H1 (cell line): ENCODE data around the gene PHLDB3. TPM values are rescaled to one million over a fixed set of nuclear protein-coding genes. Genes with fewer than 3 reads are reported as not detected.

ENCODE experiments used
- CTCF ChIA-PET: fragments of 300-600 bp; sonication (Branson Sonifier 250); formaldehyde crosslinking; loops from one replicate; lab custom pipeline; 2021; ENCODE audit not compliant: partially characterized antibody; lab: Charles Lee
- POLR2A ChIA-PET: fragments of 300-600 bp; sonication (Branson Sonifier 250); formaldehyde crosslinking; loops from one replicate; lab custom pipeline; 2021; ENCODE audit warnings: inconsistent platforms; ENCODE audit not compliant: partially characterized antibody; lab: Charles Lee
- DNase-seq, 2 experiments: peaks; one replicate each; pipeline versions ENCODE4 v3.0.0 to v3.0.0-alpha.2; 2010 to 2022; ENCODE audit warnings: low spot score in 2 of 2, low read depth in 1 of 2, mixed read lengths in 1 of 2
- FAIRE-seq: peaks from 2 replicates; lab custom pipeline; 2011; peaks lifted over from hg19 to GRCh38; lab: Jason Lieb, UNC
- H2AFZ ChIP-seq: 2 replicates; pipeline ENCODE4 v1.8.1; 2012; ENCODE audit warnings: low read length, inconsistent platforms
- H2AK5ac ChIP-seq: 2 replicates; pipeline ENCODE4 v1.6.1; 2013; ENCODE audit warnings: low read depth, low read length
- H2BK120ac ChIP-seq: replicated peaks from 2 replicates; pipeline ENCODE3; 2013; ENCODE audit warnings: low read depth, low read length, inconsistent platforms
- H2BK12ac ChIP-seq: 2 replicates; pipeline ENCODE4 v1.6.1; 2013; ENCODE audit warnings: low read depth, low read length
- H2BK15ac ChIP-seq: 2 replicates; pipeline ENCODE4 v1.6.1; 2013; ENCODE audit warnings: low read length
- H2BK20ac ChIP-seq: 2 replicates; pipeline ENCODE4 v1.6.1; 2013; ENCODE audit warnings: low read length
- H2BK5ac ChIP-seq: 2 replicates; pipeline ENCODE4 v1.6.1; 2013; ENCODE audit warnings: low read depth, low read length
- H3K14ac ChIP-seq: 2 replicates; pipeline ENCODE4 v1.6.1; 2013; ENCODE audit warnings: inconsistent platforms; ENCODE audit not compliant: insufficient read length
- H3K18ac ChIP-seq: 2 replicates; pipeline ENCODE4 v1.6.1; 2013; ENCODE audit warnings: low read length; ENCODE audit errors: extremely low read depth
- H3K23ac ChIP-seq: 2 replicates; pipeline ENCODE4 v1.6.1; 2013; ENCODE audit warnings: inconsistent platforms; ENCODE audit not compliant: insufficient read length
- H3K23me2 ChIP-seq: 2 replicates; pipeline ENCODE4 v1.6.1; 2013; ENCODE audit warnings: low read depth, low read length
- H3K27ac ChIP-seq: 2 replicates; pipeline ENCODE4 v1.6.1; 2011; ENCODE audit warnings: low read depth, low read length, inconsistent platforms
- H3K27me3 ChIP-seq, 4 experiments: replicated peaks in 1 of 4; 1 replicate in 1 of 4; 2 replicates in 3 of 4; pipeline versions ENCODE4 v1.6.1 to v1.8.1; 2011 to 2013; ENCODE audit warnings: low read length in 3 of 4, mild to moderate bottlenecking in 3 of 4, inconsistent platforms in 2 of 4, mixed read lengths in 2 of 4, moderate library complexity in 1 of 4; ENCODE audit not compliant: control insufficient read depth in 3 of 4, insufficient read depth in 3 of 4; ENCODE audit errors: extremely low read depth in 1 of 4
- H3K36me3 ChIP-seq, 4 experiments: 2 replicates each; pipeline versions ENCODE4 v1.6.1 to v1.8.1; 2011 to 2013; ENCODE audit warnings: mild to moderate bottlenecking in 4 of 4, low read length in 3 of 4, moderate library complexity in 2 of 4, control low read depth in 1 of 4, inconsistent platforms in 1 of 4; ENCODE audit not compliant: insufficient read depth in 4 of 4, control insufficient read depth in 2 of 4
- H3K4ac ChIP-seq: replicated peaks from 2 replicates; pipeline ENCODE3; 2013; ENCODE audit warnings: low read length, low read depth, mixed read lengths, inconsistent platforms; ENCODE audit not compliant: insufficient read length
- H3K4me1 ChIP-seq, 4 experiments: replicated peaks in 1 of 4; 1 replicate in 1 of 4; 2 replicates in 3 of 4; pipeline versions ENCODE4 v1.6.1 to v1.8.1; 2011 to 2013; ENCODE audit warnings: low read length in 3 of 4, inconsistent platforms in 2 of 4, mixed read lengths in 1 of 4; ENCODE audit not compliant: insufficient read depth in 4 of 4, control insufficient read depth in 3 of 4
- H3K4me2 ChIP-seq, 2 experiments: 2 replicates each; pipeline versions ENCODE4 v1.6.1 to v1.8.1; 2011 to 2013; ENCODE audit warnings: low read depth in 2 of 2, low read length in 2 of 2, control low read depth in 1 of 2, inconsistent platforms in 1 of 2, mild to moderate bottlenecking in 1 of 2; ENCODE audit not compliant: insufficient read depth in 1 of 2
- H3K4me3 ChIP-seq, 4 experiments: fragments of 200-600, 300-600 bp in 1 of 4; sonication (generic), shearing (Covaris generic), sonication (Bioruptor Twin) in 1 of 4; 2 replicates each; pipeline versions ENCODE4 v1.5.1 to v1.8.1; 2011 to 2016; ENCODE audit warnings: low read length in 4 of 4, low read depth in 3 of 4, control low read depth in 2 of 4, inconsistent platforms in 2 of 4, mild to moderate bottlenecking in 2 of 4, mixed read lengths in 1 of 4, moderate library complexity in 1 of 4; ENCODE audit not compliant: insufficient read depth in 2 of 4; ENCODE audit errors: extremely low read depth in 1 of 4
- H3K56ac ChIP-seq: replicated peaks from 2 replicates; pipeline ENCODE3; 2013; ENCODE audit warnings: low read depth, mild to moderate bottlenecking, mixed read lengths, low read length, inconsistent platforms; ENCODE audit not compliant: insufficient read length
- H3K79me1 ChIP-seq: 2 replicates; pipeline ENCODE4 v1.6.1; 2013; ENCODE audit warnings: low read depth, low read length, control low read depth
- H3K79me2 ChIP-seq, 2 experiments: 2 replicates each; pipeline versions ENCODE4 v1.6.1 to v1.8.1; 2012 to 2013; ENCODE audit warnings: low read length in 2 of 2, mild to moderate bottlenecking in 2 of 2, inconsistent platforms in 1 of 2; ENCODE audit not compliant: insufficient read depth in 2 of 2, control insufficient read depth in 1 of 2
- H3K9ac ChIP-seq, 4 experiments: replicated peaks in 1 of 4; 1 replicate in 1 of 4; 2 replicates in 3 of 4; pipeline versions ENCODE4 v1.6.1 to v1.8.1; 2011 to 2013; ENCODE audit warnings: low read depth in 3 of 4, low read length in 3 of 4, control low read depth in 2 of 4, mild to moderate bottlenecking in 2 of 4, moderate library complexity in 2 of 4, inconsistent platforms in 1 of 4; ENCODE audit errors: extremely low read depth in 1 of 4
- H3K9me3 ChIP-seq, 2 experiments: 2 replicates each; pipeline versions ENCODE4 v1.6.1 to v1.8.1; 2012 to 2013; ENCODE audit warnings: mild to moderate bottlenecking in 2 of 2, moderate library complexity in 2 of 2, control low read depth in 1 of 2, inconsistent platforms in 1 of 2, low read depth in 1 of 2, low read length in 1 of 2, mixed read lengths in 1 of 2; ENCODE audit not compliant: insufficient read depth in 2 of 2
- H4K20me1 ChIP-seq, 2 experiments: replicated peaks in 1 of 2; 2 replicates each; pipeline versions ENCODE3 to v1.8.1; 2011 to 2013; ENCODE audit warnings: inconsistent platforms in 2 of 2, low read length in 2 of 2, mild to moderate bottlenecking in 1 of 2; ENCODE audit not compliant: insufficient read depth in 2 of 2, control insufficient read depth in 1 of 2
- H4K5ac ChIP-seq: 2 replicates; pipeline ENCODE4 v1.6.1; 2013; ENCODE audit warnings: low read length, low read depth, mixed read lengths, inconsistent platforms; ENCODE audit not compliant: insufficient read length
- H4K8ac ChIP-seq: 2 replicates; pipeline ENCODE4 v1.8.0; 2013; ENCODE audit warnings: mild to moderate bottlenecking, moderate library complexity, low read length, inconsistent platforms; ENCODE audit not compliant: insufficient read depth; ENCODE audit errors: extremely low read depth
- H4K91ac ChIP-seq: replicated peaks from 2 replicates; pipeline ENCODE3; 2013; ENCODE audit warnings: low read length, mixed read lengths, inconsistent platforms; ENCODE audit not compliant: insufficient read length
- CTCF ChIP-seq, 3 experiments: IDR thresholded peaks; 1 replicate in 2 of 3; 2 replicates in 1 of 3; pipeline versions ENCODE4 v1.5.1 to v1.6.1; 2011; ENCODE audit warnings: low read length in 3 of 3, mild to moderate bottlenecking in 3 of 3, inconsistent platforms in 2 of 3, low read depth in 1 of 3, moderate library complexity in 1 of 3; ENCODE audit not compliant: insufficient read depth in 1 of 3; ENCODE audit errors: control extremely low read depth in 1 of 3
- EZH2 ChIP-seq: fragments of 200-600 bp; sonication (generic); IDR thresholded peaks from 2 replicates; pipeline ENCODE4 v1.7.1; 2012; ENCODE audit warnings: low read depth, mild to moderate bottlenecking, moderate library complexity, low read length, inconsistent platforms; ENCODE audit not compliant: severe bottlenecking
- JUN ChIP-seq: IDR thresholded peaks from 2 replicates; pipeline ENCODE4 v1.6.1; 2011; ENCODE audit warnings: low read depth, mild to moderate bottlenecking, improper control_type of control experiment, low read length
- KDM1A ChIP-seq: fragments of 200-600, 300-600 bp; sonication (generic); IDR thresholded peaks from 2 replicates; pipeline ENCODE4 v1.7.1; 2016; ENCODE audit warnings: mild to moderate bottlenecking, low read length, borderline replicate concordance
- SAP30 ChIP-seq: fragments of 300-600 bp; sonication (generic); IDR thresholded peaks from 2 replicates; pipeline ENCODE4 v1.7.1; 2012; ENCODE audit warnings: low read length, moderate library complexity, mild to moderate bottlenecking, inconsistent platforms; ENCODE audit not compliant: insufficient read depth, insufficient replicate concordance
- SP4 ChIP-seq: IDR thresholded peaks from 2 replicates; pipeline ENCODE4 v1.6.1; 2012; ENCODE audit warnings: low read length, inconsistent platforms
- SRF ChIP-seq: IDR thresholded peaks from 2 replicates; pipeline ENCODE4 v1.6.1; 2011; ENCODE audit warnings: mild to moderate bottlenecking, low read depth, low read length, moderate library complexity
- TAF7 ChIP-seq: optimal IDR thresholded peaks from 2 replicates; pipeline ENCODE3; 2011; ENCODE audit warnings: low read depth, mild to moderate bottlenecking, inconsistent platforms, low read length, moderate library complexity, borderline replicate concordance
- USF2 ChIP-seq: IDR thresholded peaks from 2 replicates; pipeline ENCODE4 v1.6.1; 2011; ENCODE audit warnings: low read length, improper control_type of control experiment
- WGBS, 2 experiments: shearing (Covaris generic) in 1 of 2; methylation state at CpG; one replicate each; pipeline versions ENCODE4 v1.1.6 to v1.1.7; 2013 to 2015; ENCODE audit warnings: low lambda C conversion rate in 2 of 2, mixed read lengths in 2 of 2, inconsistent platforms in 1 of 2, low coverage in 1 of 2, missing lambda C conversion rate in 1 of 2; ENCODE audit not compliant: insufficient replicate concordance in 2 of 2, insufficient coverage in 1 of 2, insufficient read length in 1 of 2; ENCODE audit errors: extremely low coverage in 1 of 2, missing lambda C conversion rate in 1 of 2; 5-methylcytosine and 5-hydroxymethylcytosine counted together
- polyA plus RNA-seq, 7 experiments: library from polyadenylated mRNA; depleted of rRNA in 3 of 7; stranded (reverse) in 5 of 7; unstranded in 2 of 7; fragments of >200 nt in 5 of 7; fragments of 200-250 nt in 2 of 7; gene quantifications; 1 replicate in 5 of 7; 2 replicates in 1 of 7; 4 replicates in 1 of 7; pipeline versions ENCODE4 v1.2.1 to v1.2.3, GENCODE V29; 2011 to 2013; ENCODE audit warnings: missing spikeins in 2 of 7, mixed read lengths in 2 of 7
- total RNA-seq: library from RNA; stranded (reverse); fragmentation: NEBNext Ultra II Directional; extraction: Animal tissue kit (Norgen Biotek cat#: 25700); gene quantifications from 2 replicates; pipeline ENCODE4 v1.2.1, GENCODE V29; 2021

Gene PHLDB3
- total and polyA plus RNA-seq, 2 of the 8 experiments (the other 6 are each of a cell fraction or from before 2014, with no cell fraction given) = 4.0 to 8.5 TPM

DNA sequence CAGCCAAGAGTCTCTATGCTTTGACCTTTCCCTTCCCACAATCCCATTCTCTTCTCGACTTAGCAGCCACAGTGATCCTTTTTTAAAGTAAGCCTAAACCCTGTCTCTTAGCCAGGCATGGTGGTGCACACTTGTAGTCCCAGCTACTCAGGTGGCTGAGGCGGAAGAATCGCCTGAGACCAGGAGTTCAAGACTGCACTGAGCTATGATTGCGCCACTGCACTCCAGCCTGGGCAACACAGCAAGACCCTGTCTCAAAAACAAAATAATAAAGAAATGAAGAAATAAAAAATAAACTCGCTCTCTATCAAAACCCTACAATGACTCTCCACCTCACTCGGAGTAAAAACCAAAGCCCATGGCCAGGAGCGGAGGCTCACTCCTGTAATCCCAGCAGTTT is 75.2 kb downstream of the PHLDB3 start:
- 83% methylated on average over 7 of the region's 7 CpGs; no CpG with 5 or more reads in 1 of the 2 experiments for WGBS, 2 experiments
- FAIRE-seq (no peak), DNase-seq (no peak)
- Histone ChIP-seq H3K4ac (no peak overlapping the region), H3K23me2 (no peaks in the 10 kb centered on the region), H3K4me1 (no peaks in the 10 kb centered on the region; a peak in 1 of 7 replicates), H2BK15ac (no peak overlapping the region), H3K9me3 (no peaks in the 10 kb centered on the region), H4K5ac (no peak overlapping the region), H3K36me3 (no peaks in the 10 kb centered on the region), H3K9ac (no peak overlapping the region), H2BK120ac (no peak overlapping the region), H3K4me2 (no peak overlapping the region), H3K23ac (no peak overlapping the region), H3K18ac (no peak overlapping the region), H4K20me1 (no peaks in the 10 kb centered on the region), H2BK12ac (peak overlapping the region; percentile 27; the same call in 1 of the 2 replicates), H2AFZ (no peak overlapping the region), H4K91ac (no peak overlapping the region), H3K27ac (no peak overlapping the region), H3K4me3 (no peak overlapping the region), H3K79me2 (no peaks in the 10 kb centered on the region), H3K14ac (no peak overlapping the region), H4K8ac (no peak overlapping the region), H2BK20ac (no peak overlapping the region), H3K79me1 (no peaks in the 10 kb centered on the region), H3K27me3 (no peaks in the 10 kb centered on the region), H2AK5ac (no peak overlapping the region), H2BK5ac (no peak overlapping the region), H3K56ac (no peak overlapping the region)
- POLR2A ChIA-PET = no interaction called here
- CTCF ChIA-PET = interaction anchor here (0.6 to 1.7 kb wide), 4 partner anchors 90 to 1255 kb away, joined by 3 to 6 read pairs (median 4); no protein-coding TSS in a partner anchor
- no peak for TF ChIP-seq EZH2
- TF ChIP-seq SRF = no peak
- TF ChIP-seq CTCF (IDR thresholded peaks at IDR 0.05; ENCODE audit: control extremely low read depth in 1 of 3, insufficient read depth in 1 of 3, low read depth in 1 of 3, low read length in 3 of 3) = no peak
- TF ChIP-seq JUN = no peak
- no peak for TF ChIP-seq USF2
- no peak for TF ChIP-seq TAF7
- TF ChIP-seq SAP30 = no peak
- no peak for TF ChIP-seq KDM1A
- TF ChIP-seq SP4 = no peak
- TF ChIP-seq, all 59 proteins: peak for 0
